NCI-H146 (cell line): ENCODE results near the gene ASCC1.

Experiments
- DNase-seq: peaks from one replicate; lab custom pipeline; 2025; lab: John Stamatoyannopoulos, UW

Gene ASCC1

GRCh38 chr10:72097448-72098300, 118.4 kb downstream of the ASCC1 start:
- peak; percentile 71 for DNase-seq

- DNase-seq: no peak
These were observed 119.7 kb downstream of the ASCC1 start for GRCh38 chr10:72096115-72097000.

- no peak for DNase-seq
These were observed 120.9 kb downstream of the ASCC1 start for GRCh38 chr10:72095195-72095594.

GRCh38 chr10:72094574-72094973, 121.5 kb downstream of the ASCC1 start:
- DNase-seq: no peak

- DNase-seq: no peak
These were observed 122.6 kb downstream of the ASCC1 start for GRCh38 chr10:72093450-72093849.

- DNase-seq: no peak
These were observed 123.1 kb downstream of the ASCC1 start for GRCh38 chr10:72092987-72093386.

- DNase-seq: no peak
These were observed 123.7 kb downstream of the ASCC1 start for GRCh38 chr10:72092171-72092924.

GRCh38 chr10:72090326-72090725, 125.8 kb downstream of the ASCC1 start:
- no peak for DNase-seq

GRCh38 chr10:72089618-72090017, 126.5 kb downstream of the ASCC1 start:
- peak; percentile 22 for DNase-seq

- DNase-seq: peak; percentile 51
These were observed 127.0 kb downstream of the ASCC1 start for GRCh38 chr10:72088889-72089575.

GRCh38 chr10:72087969-72088888, 127.8 kb downstream of the ASCC1 start, which contains the start of gene SPOCK2:
SPOCK2 (minus strand) TSS chr10:72088551; CDS start chr10:72088328, 223 bp downstream.
- peak; percentile 51 for DNase-seq

GRCh38 chr10:72087392-72087968, 128.6 kb downstream of the ASCC1 start:
- peak; percentile 12 for DNase-seq

- peak; percentile 17 for DNase-seq
These were observed 129.3 kb downstream of the ASCC1 start for GRCh38 chr10:72086466-72087391.

- no peak for DNase-seq
These were observed 130.1 kb downstream of the ASCC1 start for GRCh38 chr10:72085864-72086465.

- no peak for DNase-seq
These were observed 130.9 kb downstream of the ASCC1 start for GRCh38 chr10:72085166-72085565.

- no peak for DNase-seq
These were observed 132.2 kb downstream of the ASCC1 start for GRCh38 chr10:72083790-72084459.

- no peak for DNase-seq
These were observed 133.0 kb downstream of the ASCC1 start for GRCh38 chr10:72082856-72083789.
